SK-N-SH treated with all-trans-retinoic acid at 6 μM for 48 hours (cell line): ENCODE data around the gene KCNIP2.

Experiments used
- ARNTL ChIP-seq: fragments of 450-650 bp; formaldehyde crosslinking; IDR thresholded peaks from 2 replicates; pipeline ENCODE4 v1.5.0; 2020; ENCODE audit warnings: low read depth, mild to moderate bottlenecking, moderate library complexity, borderline replicate concordance
- BACH2 ChIP-seq: fragments of 250-450 bp; sonication (Bioruptor Pico); IDR thresholded peaks from 2 replicates; pipeline ENCODE4 v1.9.0; 2021; ENCODE audit warnings: mild to moderate bottlenecking, borderline replicate concordance
- ISL1 ChIP-seq: fragments of 250-450 bp; sonication (Bioruptor Pico); IDR thresholded peaks from 2 replicates; pipeline ENCODE4 v2.1.2; 2022; ENCODE audit warnings: mild to moderate bottlenecking, moderate library complexity
- RARB ChIP-seq: fragments of 250-450 bp; sonication (Bioruptor Pico); IDR thresholded peaks from 2 replicates; pipeline ENCODE4 v1.8.0; 2021; ENCODE audit warnings: mild to moderate bottlenecking, moderate library complexity
- ZFP30 ChIP-seq: fragments of 450-650 bp; formaldehyde crosslinking; IDR thresholded peaks from 2 replicates; pipeline ENCODE4 v1.5.0; 2022; ENCODE audit warnings: mild to moderate bottlenecking, moderate library complexity
- ZNF70 ChIP-seq: fragments of 450-650 bp; formaldehyde crosslinking; IDR thresholded peaks from 2 replicates; pipeline ENCODE4 v1.5.0; 2020; ENCODE audit warnings: mild to moderate bottlenecking, moderate library complexity
- ZNF8 ChIP-seq: fragments of 450-650 bp; formaldehyde crosslinking; IDR thresholded peaks from 2 replicates; pipeline ENCODE4 v1.5.0; 2020; ENCODE audit warnings: mild to moderate bottlenecking, moderate library complexity
- TF ChIP-seq, protein P1 (sequence below): fragments of 250-450 bp; sonication (Bioruptor Pico); IDR thresholded peaks from 2 replicates; pipeline ENCODE4 v1.8.0; 2020; ENCODE audit warnings: mild to moderate bottlenecking, moderate library complexity, borderline replicate concordance
- TF ChIP-seq, protein P2 (sequence below): fragments of 250-450 bp; sonication (Bioruptor Pico); IDR thresholded peaks from 2 replicates; pipeline ENCODE4 v1.5.1; 2020; ENCODE audit warnings: low read depth, mild to moderate bottlenecking, moderate library complexity
- TF ChIP-seq, protein P3 (sequence below): fragments of 250-450 bp; sonication (Bioruptor Pico); IDR thresholded peaks from 2 replicates; pipeline ENCODE4 v1.5.0; 2020; ENCODE audit warnings: mild to moderate bottlenecking, moderate library complexity

DNA sequence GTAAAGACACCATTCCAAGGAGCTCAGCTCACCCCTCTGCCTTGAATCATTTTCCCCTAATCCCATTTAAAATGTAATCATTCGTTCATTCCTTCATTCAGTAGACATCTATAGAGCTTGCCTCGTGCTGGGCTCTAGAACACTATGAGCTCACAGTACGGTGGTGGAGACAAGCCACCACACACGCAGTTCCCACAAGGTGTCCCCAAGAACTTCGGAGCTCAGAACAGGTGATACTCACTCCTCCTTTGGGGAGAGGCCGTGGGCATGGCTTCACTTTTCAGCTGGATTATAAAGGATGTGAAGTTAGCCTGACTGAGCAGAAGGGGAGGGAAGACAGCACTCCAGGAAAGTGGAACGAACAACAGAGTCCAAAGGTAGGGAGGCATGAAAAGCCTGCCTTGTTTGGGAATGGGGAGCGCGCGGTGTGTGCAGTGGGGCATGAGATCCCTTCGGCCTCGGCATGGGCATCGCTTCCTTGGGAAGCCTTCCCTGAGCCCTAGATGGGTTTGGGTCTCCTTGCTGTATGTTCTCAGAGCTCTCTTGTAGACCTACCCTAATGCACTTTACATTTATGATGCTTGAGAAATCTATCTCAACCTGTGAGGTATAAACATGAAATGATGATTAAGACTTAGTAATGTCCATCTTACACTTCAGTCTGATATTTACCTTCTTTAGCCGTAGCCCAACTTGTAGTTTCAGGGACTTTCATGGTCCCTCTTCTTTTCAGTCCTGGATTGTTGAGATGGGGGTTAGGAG is 24.5 kb downstream of the KCNIP2 start:
- no peak for TF ChIP-seq RARB
- TF ChIP-seq, protein P1, sequence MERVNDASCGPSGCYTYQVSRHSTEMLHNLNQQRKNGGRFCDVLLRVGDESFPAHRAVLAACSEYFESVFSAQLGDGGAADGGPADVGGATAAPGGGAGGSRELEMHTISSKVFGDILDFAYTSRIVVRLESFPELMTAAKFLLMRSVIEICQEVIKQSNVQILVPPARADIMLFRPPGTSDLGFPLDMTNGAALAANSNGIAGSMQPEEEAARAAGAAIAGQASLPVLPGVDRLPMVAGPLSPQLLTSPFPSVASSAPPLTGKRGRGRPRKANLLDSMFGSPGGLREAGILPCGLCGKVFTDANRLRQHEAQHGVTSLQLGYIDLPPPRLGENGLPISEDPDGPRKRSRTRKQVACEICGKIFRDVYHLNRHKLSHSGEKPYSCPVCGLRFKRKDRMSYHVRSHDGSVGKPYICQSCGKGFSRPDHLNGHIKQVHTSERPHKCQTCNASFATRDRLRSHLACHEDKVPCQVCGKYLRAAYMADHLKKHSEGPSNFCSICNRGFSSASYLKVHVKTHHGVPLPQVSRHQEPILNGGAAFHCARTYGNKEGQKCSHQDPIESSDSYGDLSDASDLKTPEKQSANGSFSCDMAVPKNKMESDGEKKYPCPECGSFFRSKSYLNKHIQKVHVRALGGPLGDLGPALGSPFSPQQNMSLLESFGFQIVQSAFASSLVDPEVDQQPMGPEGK (CRISPR knock-in tag), result no peak
- TF ChIP-seq ZNF70 (CRISPR knock-in tag), result no peak
- TF ChIP-seq ZFP30 (CRISPR knock-in tag), result no peak
- no peak for TF ChIP-seq BACH2 (CRISPR knock-in tag)
- TF ChIP-seq ARNTL (CRISPR knock-in tag), result no peak
- TF ChIP-seq, protein P2, sequence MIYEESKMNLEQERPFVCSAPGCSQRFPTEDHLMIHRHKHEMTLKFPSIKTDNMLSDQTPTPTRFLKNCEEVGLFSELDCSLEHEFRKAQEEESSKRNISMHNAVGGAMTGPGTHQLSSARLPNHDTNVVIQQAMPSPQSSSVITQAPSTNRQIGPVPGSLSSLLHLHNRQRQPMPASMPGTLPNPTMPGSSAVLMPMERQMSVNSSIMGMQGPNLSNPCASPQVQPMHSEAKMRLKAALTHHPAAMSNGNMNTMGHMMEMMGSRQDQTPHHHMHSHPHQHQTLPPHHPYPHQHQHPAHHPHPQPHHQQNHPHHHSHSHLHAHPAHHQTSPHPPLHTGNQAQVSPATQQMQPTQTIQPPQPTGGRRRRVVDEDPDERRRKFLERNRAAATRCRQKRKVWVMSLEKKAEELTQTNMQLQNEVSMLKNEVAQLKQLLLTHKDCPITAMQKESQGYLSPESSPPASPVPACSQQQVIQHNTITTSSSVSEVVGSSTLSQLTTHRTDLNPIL (CRISPR knock-in tag), result no peak
- TF ChIP-seq ZNF8 (CRISPR knock-in tag), result no peak
- no peak for TF ChIP-seq ISL1
- TF ChIP-seq, protein P3, sequence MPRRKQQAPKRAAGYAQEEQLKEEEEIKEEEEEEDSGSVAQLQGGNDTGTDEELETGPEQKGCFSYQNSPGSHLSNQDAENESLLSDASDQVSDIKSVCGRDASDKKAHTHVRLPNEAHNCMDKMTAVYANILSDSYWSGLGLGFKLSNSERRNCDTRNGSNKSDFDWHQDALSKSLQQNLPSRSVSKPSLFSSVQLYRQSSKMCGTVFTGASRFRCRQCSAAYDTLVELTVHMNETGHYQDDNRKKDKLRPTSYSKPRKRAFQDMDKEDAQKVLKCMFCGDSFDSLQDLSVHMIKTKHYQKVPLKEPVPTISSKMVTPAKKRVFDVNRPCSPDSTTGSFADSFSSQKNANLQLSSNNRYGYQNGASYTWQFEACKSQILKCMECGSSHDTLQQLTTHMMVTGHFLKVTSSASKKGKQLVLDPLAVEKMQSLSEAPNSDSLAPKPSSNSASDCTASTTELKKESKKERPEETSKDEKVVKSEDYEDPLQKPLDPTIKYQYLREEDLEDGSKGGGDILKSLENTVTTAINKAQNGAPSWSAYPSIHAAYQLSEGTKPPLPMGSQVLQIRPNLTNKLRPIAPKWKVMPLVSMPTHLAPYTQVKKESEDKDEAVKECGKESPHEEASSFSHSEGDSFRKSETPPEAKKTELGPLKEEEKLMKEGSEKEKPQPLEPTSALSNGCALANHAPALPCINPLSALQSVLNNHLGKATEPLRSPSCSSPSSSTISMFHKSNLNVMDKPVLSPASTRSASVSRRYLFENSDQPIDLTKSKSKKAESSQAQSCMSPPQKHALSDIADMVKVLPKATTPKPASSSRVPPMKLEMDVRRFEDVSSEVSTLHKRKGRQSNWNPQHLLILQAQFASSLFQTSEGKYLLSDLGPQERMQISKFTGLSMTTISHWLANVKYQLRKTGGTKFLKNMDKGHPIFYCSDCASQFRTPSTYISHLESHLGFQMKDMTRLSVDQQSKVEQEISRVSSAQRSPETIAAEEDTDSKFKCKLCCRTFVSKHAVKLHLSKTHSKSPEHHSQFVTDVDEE (CRISPR knock-in tag), result no peak
